NOMO-1 treated with DMSO at 0.1 percent for 48 hours (cell line): ENCODE results near the gene MYO5C.

Source experiments
- DNase-seq: peaks from one replicate; lab custom pipeline; 2025; ENCODE audit not compliant: unreplicated experiment; lab: John Stamatoyannopoulos, UW

Gene MYO5C

GRCh38 chr15:52150871-52151270 is 144.7 kb downstream of the MYO5C start:
- DNase-seq: no peak

DNA sequence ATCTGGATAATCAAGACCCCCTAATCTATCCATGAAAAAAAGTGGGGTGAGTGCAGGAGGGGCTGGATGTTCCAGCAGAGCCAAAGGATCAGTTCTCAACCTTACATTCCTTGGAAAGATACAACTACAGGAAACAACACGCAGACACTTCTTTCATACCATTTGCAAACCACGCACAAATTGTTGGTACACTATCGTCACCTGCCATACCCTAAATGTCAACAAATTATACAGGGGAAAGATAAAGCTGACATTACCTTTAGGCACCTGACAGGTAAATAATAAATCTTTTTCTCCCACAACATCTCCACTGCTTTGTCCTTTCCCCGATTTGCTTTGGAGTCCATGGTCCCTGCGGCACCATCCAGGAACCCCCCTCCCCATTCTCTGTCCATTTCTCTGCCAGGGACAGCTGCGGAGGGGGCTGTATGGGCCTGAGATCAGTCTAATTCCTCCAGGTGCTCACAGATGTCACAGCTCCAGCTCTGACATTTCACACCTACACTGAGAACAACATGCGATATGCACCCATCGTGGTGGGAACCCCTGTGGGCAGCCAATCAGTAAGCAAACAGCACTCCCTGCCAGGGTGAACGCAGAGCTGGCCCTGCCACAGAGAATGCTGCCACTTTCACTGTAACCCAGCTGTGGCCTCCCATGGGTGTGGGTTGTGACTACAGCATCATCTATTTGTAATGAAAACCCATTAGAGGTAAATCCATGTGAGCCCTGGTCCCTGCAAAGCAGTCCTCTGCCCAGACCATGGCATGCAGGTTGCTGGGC is 145.4 kb downstream of the MYO5C start:
- no peak for DNase-seq

DNA sequence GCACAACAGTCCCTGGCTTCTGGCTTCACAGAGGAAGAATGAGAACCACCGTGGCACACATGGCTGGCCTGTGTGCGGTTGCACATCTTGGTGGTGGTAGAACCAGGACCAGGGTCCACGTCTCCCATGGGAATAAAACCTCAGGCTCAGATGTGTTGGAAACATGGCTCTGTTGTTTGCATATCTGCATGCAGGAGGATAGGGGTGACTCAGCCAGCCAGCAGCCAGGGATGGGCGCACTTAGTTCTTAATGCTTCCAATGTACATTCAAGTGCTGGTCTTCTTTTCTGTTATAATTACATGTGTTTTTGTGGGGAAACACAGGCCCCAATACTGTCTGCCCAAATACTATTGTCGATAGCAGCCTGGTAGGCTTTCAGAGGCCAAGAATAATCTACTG is 147.2 kb downstream of the MYO5C start:
- no peak for DNase-seq

- no peak for DNase-seq
These were observed 148.8 kb downstream of the MYO5C start for GRCh38 chr15:52146776-52147175.

GRCh38 chr15:52146261-52146660 is 149.3 kb downstream of the MYO5C start:
- no peak for DNase-seq

- no peak for DNase-seq
These were observed 150.9 kb downstream of the MYO5C start for GRCh38 chr15:52144656-52145178.

DNA sequence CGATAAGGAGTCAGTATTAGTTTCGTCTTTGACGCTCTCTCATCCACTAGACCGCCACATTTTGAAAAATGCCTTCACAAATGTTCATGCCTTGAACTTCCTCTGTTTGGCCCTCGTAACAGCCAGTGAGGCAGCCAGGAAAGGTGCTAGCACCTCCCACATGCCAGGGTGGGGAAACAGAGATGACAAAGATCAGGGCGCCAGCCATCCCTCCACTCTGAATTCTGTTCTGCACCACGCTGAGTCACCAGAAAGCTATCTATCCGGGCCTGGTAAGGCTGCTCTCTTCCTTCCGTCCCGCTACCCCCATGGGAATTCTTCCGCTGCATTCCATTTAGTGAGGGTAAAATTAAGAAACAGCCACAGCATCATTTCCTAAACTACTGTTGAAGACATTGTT is 151.7 kb downstream of the MYO5C start:
- DNase-seq: no peak
